ENCODE measurements around the gene LAD1.

DNA sequence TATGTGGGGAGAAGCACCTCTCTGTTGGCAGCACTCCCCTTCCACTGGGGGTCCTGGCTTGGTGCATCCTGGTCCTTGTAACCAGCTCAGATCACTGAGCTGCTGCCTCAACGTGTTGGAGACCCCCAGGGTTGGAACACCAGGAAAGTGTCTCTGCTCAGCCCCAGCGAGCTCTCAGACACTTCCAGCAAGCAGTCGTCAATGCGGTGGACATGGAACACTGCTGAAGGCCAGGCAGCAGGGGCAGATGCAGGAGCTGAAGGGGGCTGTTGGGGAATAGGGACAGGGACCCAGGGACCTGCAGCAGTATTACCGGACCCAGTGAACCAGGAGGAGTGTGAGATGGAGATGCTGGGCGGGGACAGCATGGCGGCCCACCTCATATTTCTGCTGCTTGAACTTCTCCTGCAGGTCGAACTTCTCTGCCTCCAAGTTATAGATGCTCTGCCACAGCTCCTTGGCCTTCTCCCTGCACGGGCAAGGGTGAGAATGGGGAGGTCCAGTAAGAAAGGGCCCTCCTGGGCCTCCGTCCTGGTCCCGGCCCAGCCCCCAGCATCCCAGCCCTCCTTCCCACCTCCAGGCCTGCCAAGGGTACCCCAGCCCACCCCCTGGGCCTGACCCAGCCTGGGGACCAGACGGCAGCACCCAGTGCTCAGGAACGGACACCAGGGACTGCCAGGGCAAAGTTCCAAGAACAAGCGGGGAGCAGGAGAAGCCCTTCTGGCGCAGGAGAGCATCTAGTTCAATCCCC lies 38.0 kb downstream of the LAD1 start:
- TF ChIP-seq, protein P1, sequence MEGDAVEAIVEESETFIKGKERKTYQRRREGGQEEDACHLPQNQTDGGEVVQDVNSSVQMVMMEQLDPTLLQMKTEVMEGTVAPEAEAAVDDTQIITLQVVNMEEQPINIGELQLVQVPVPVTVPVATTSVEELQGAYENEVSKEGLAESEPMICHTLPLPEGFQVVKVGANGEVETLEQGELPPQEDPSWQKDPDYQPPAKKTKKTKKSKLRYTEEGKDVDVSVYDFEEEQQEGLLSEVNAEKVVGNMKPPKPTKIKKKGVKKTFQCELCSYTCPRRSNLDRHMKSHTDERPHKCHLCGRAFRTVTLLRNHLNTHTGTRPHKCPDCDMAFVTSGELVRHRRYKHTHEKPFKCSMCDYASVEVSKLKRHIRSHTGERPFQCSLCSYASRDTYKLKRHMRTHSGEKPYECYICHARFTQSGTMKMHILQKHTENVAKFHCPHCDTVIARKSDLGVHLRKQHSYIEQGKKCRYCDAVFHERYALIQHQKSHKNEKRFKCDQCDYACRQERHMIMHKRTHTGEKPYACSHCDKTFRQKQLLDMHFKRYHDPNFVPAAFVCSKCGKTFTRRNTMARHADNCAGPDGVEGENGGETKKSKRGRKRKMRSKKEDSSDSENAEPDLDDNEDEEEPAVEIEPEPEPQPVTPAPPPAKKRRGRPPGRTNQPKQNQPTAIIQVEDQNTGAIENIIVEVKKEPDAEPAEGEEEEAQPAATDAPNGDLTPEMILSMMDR (IDR thresholded peaks at IDR 0.05): no peak
- no peak for TF ChIP-seq POLR2A (IDR thresholded peaks at IDR 0.05)

Data from suprapubic skin (tissue), 3 donors.